IMR-90 (cell line): ENCODE results near the gene ALDOC. TPM values are rescaled to one million over a fixed set of nuclear protein-coding genes. Genes with fewer than 3 reads are reported as not detected.

Experiments used
- ATAC-seq: fragments of 200-7000 bp; cut with Tn5 transposase; 2 replicates; pipeline ENCODE4 v1.9.1; 2020; ENCODE audit warnings: low read depth, mild to moderate bottlenecking, moderate library complexity
- BruUV-seq: library from RNA; stranded (reverse); fragments of 400-500 nt; replicated peaks from 2 replicates; lab custom pipeline; 2021; lab: Mats Ljungman, UMichigan
- CTCF ChIA-PET: fragments of 300-600 bp; formaldehyde crosslinking; extraction: SDS; loops from one replicate; lab custom pipeline; 2021; ENCODE audit warnings: antibody characterized with exemption; lab: Yijun Ruan, JAX
- POLR2A ChIA-PET: fragments of 300-600 bp; sonication (Branson Sonifier 250); formaldehyde crosslinking; loops from one replicate; lab custom pipeline; 2022; ENCODE audit warnings: antibody characterized with exemption; ENCODE audit not compliant: unreplicated experiment; lab: Charles Lee
- DNase-seq: peaks from one replicate; pipeline ENCODE4 v3.0.0; 2013
- H2AFZ ChIP-seq: replicated peaks from 2 replicates; pipeline ENCODE3; 2013; ENCODE audit warnings: low read length, mild to moderate bottlenecking; ENCODE audit not compliant: poor library complexity
- H2AK5ac ChIP-seq: 2 replicates; pipeline ENCODE4 v1.6.1; 2013; ENCODE audit warnings: low read depth, low read length, inconsistent platforms
- H2AK9ac ChIP-seq: replicated peaks from 2 replicates; pipeline ENCODE3; 2013; ENCODE audit warnings: mild to moderate bottlenecking, low read depth, low read length, moderate library complexity; ENCODE audit not compliant: poor library complexity
- H2BK120ac ChIP-seq: 2 replicates; pipeline ENCODE4 v1.6.1; 2013; ENCODE audit warnings: low read depth, low read length, inconsistent platforms
- H2BK15ac ChIP-seq: 3 replicates; pipeline ENCODE4 v1.6.1; 2013; ENCODE audit warnings: low read depth, low read length, inconsistent platforms
- H2BK20ac ChIP-seq: 2 replicates; pipeline ENCODE4 v1.6.1; 2013; ENCODE audit warnings: low read depth, mild to moderate bottlenecking, inconsistent platforms, low read length, moderate library complexity
- H2BK5ac ChIP-seq: 2 replicates; pipeline ENCODE4 v1.6.1; 2013; ENCODE audit warnings: mild to moderate bottlenecking, low read depth, low read length, inconsistent platforms; ENCODE audit not compliant: poor library complexity, severe bottlenecking
- H3K14ac ChIP-seq: replicated peaks from 2 replicates; pipeline ENCODE4 v1.6.1; 2013; ENCODE audit warnings: low read depth, low read length, inconsistent platforms
- H3K18ac ChIP-seq: 2 replicates; pipeline ENCODE4 v1.6.1; 2013; ENCODE audit warnings: low read depth, low read length, control low read depth
- H3K23ac ChIP-seq: 2 replicates; pipeline ENCODE4 v1.6.1; 2013; ENCODE audit warnings: low read depth, low read length, inconsistent platforms
- H3K27ac ChIP-seq: 2 replicates; pipeline ENCODE4 v1.5.1; 2013; ENCODE audit warnings: mild to moderate bottlenecking, control low read depth, low read length; ENCODE audit not compliant: insufficient read depth
- H3K27me3 ChIP-seq: 2 replicates; pipeline ENCODE4 v1.6.1; 2013; ENCODE audit warnings: low read length; ENCODE audit not compliant: control insufficient read depth, insufficient read depth
- H3K36me3 ChIP-seq: 2 replicates; pipeline ENCODE4 v1.6.1; 2013; ENCODE audit warnings: low read length, mixed read lengths; ENCODE audit not compliant: control insufficient read depth, insufficient read depth
- H3K4ac ChIP-seq: 2 replicates; pipeline ENCODE4 v1.6.1; 2013; ENCODE audit warnings: low read depth, low read length, inconsistent platforms
- H3K4me1 ChIP-seq: 2 replicates; pipeline ENCODE4 v1.6.1; 2013; ENCODE audit warnings: low read length, mixed read lengths; ENCODE audit not compliant: control insufficient read depth, insufficient read depth
- H3K4me2 ChIP-seq: 2 replicates; pipeline ENCODE4 v1.6.1; 2013; ENCODE audit warnings: low read depth, mild to moderate bottlenecking, control low read depth, low read length, moderate library complexity
- H3K4me3 ChIP-seq: 2 replicates; pipeline ENCODE4 v1.5.1; 2013; ENCODE audit warnings: low read depth, mild to moderate bottlenecking, control low read depth, low read length, moderate library complexity; ENCODE audit not compliant: insufficient read depth
- H3K56ac ChIP-seq: 2 replicates; pipeline ENCODE4 v1.6.1; 2013; ENCODE audit warnings: low read length, inconsistent platforms; ENCODE audit not compliant: insufficient read depth; ENCODE audit errors: extremely low read depth
- H3K79me1 ChIP-seq, 2 experiments: 2 replicates each; pipeline ENCODE4 v1.6.1; 2013; ENCODE audit warnings: low read length in 2 of 2, inconsistent platforms in 1 of 2, low read depth in 1 of 2
- H3K9ac ChIP-seq: 2 replicates; pipeline ENCODE4 v1.6.1; 2013; ENCODE audit warnings: low read depth, low read length, control low read depth
- H3K9me1 ChIP-seq: 2 replicates; pipeline ENCODE4 v1.6.1; 2013; ENCODE audit warnings: low read length, inconsistent platforms; ENCODE audit not compliant: insufficient read depth
- H3K9me3 ChIP-seq: 2 replicates; pipeline ENCODE4 v1.6.1; 2013; ENCODE audit warnings: low read length; ENCODE audit not compliant: control insufficient read depth, insufficient read depth
- H4K20me1 ChIP-seq: 2 replicates; pipeline ENCODE4 v1.6.1; 2013; ENCODE audit warnings: low read length, inconsistent platforms; ENCODE audit not compliant: insufficient read depth
- H4K5ac ChIP-seq: 2 replicates; pipeline ENCODE4 v1.6.1; 2013; ENCODE audit warnings: mild to moderate bottlenecking, low read depth, low read length, control low read depth
- H4K8ac ChIP-seq, 2 experiments: 2 replicates each; pipeline ENCODE4 v1.6.1; 2013; ENCODE audit warnings: low read depth in 2 of 2, low read length in 2 of 2, control low read depth in 1 of 2, inconsistent platforms in 1 of 2
- H4K91ac ChIP-seq: 2 replicates; pipeline ENCODE4 v1.6.1; 2013; ENCODE audit warnings: low read depth, low read length, inconsistent platforms; ENCODE audit not compliant: insufficient read depth
- CHD1 ChIP-seq: IDR thresholded peaks from 2 replicates; pipeline ENCODE4 v1.6.1; 2012; ENCODE audit warnings: low read depth, low read length, improper control_type of control experiment
- FOS ChIP-seq: fragments of 150-350 bp; IDR thresholded peaks from 2 replicates; pipeline ENCODE4 v1.6.1; 2016; ENCODE audit warnings: low read depth, low read length
- MAFK ChIP-seq: IDR thresholded peaks from 2 replicates; pipeline ENCODE4 v1.6.1; 2012; ENCODE audit warnings: low read depth, low read length, improper control_type of control experiment
- MAZ ChIP-seq: IDR thresholded peaks from 2 replicates; pipeline ENCODE4 v1.6.1; 2012; ENCODE audit warnings: low read depth, mild to moderate bottlenecking, low read length, improper control_type of control experiment, moderate library complexity, borderline replicate concordance
- POLR2A ChIP-seq: IDR thresholded peaks from 2 replicates; pipeline ENCODE4 v1.6.1; 2012; ENCODE audit warnings: mild to moderate bottlenecking, low read depth, low read length
- RAD21 ChIP-seq: IDR thresholded peaks from 2 replicates; pipeline ENCODE4 v1.6.1; 2012; ENCODE audit warnings: low read length, improper control_type of control experiment
- RFX5 ChIP-seq: IDR thresholded peaks from 2 replicates; pipeline ENCODE4 v1.8.0; 2012; ENCODE audit warnings: low read depth, mild to moderate bottlenecking, low read length, moderate library complexity
- USF2 ChIP-seq: fragments of 150-350 bp; IDR thresholded peaks from 2 replicates; pipeline ENCODE4 v1.6.1; 2017; ENCODE audit warnings: mild to moderate bottlenecking, antibody characterized with exemption, low read length, low read depth
- WGBS, 2 experiments: methylation state at CpG; one replicate each; pipeline versions ENCODE4 v1.1.5 to v1.1.7; 2013; ENCODE audit warnings: missing lambda C conversion rate in 2 of 2; ENCODE audit not compliant: insufficient read length in 1 of 2; ENCODE audit errors: extremely low coverage in 2 of 2; 5-methylcytosine and 5-hydroxymethylcytosine counted together
- dilution Hi-C: fragments of 300-500 bp; cut with HindIII; formaldehyde crosslinking; loops from one replicate; pipeline ENCODE4 v1.14.3; 2018; ENCODE audit warnings: low sequenced_read_pairs; ENCODE audit not compliant: unreplicated experiment
- in situ Hi-C: fragments of 300-500 bp; cut with MboI; formaldehyde crosslinking; loops from 3 replicates; pipeline ENCODE4 v1.14.3; 2019; ENCODE audit warnings: low sequenced_read_pairs, inconsistent platforms, mixed read lengths
- intact Hi-C: fragments of 100-400 bp; cut with micrococcal nuclease; formaldehyde crosslinking; loops from 2 replicates; pipeline ENCODE4 v1.10.0; 2022
- polyA plus RNA-seq, 3 experiments: library from polyadenylated mRNA; depleted of rRNA; stranded (reverse); fragments of >200 nt; gene quantifications; 2 replicates each; pipeline ENCODE4 v1.2.3, GENCODE V29; 2012; ENCODE audit warnings: low replicate concordance in 1 of 3
- total RNA-seq: library from RNA; depleted of rRNA; stranded (reverse); fragments of >200 nt; gene quantifications from 2 replicates; pipeline ENCODE4 v1.2.3, GENCODE V29; 2012
- TF ChIP-seq, protein P1 (sequence below): conservative IDR thresholded peaks from 2 replicates; pipeline ENCODE4 v1.5.1; 2012; ENCODE audit warnings: mild to moderate bottlenecking, low read depth, low read length, improper control_type of control experiment

ALDOC gene
- total and polyA plus RNA-seq, 2 of the 4 experiments (the other 2 are of a cell fraction) = 47.0 to 69.7 TPM

- dilution Hi-C loops = no loop called here
- ChIA-PET CTCF (interaction anchor here (1.6 kb wide), 1 partner anchor 13 kb away, joined by 3 read pairs; no protein-coding TSS in a partner anchor), POLR2A (no interaction called here)
- Histone ChIP-seq H3K4me2 (no peak overlapping the region), H2BK20ac (no peak overlapping the region), H3K4me3 (no peak overlapping the region), H3K4ac (no peak overlapping the region), H4K8ac (no peak overlapping the region), H3K23ac (no peak overlapping the region), H3K9ac (no peak overlapping the region), H3K27ac (no peak overlapping the region), H2AK9ac (no peak overlapping the region), H3K18ac (no peak overlapping the region), H3K56ac (no peak overlapping the region), H4K91ac (no peak overlapping the region), H3K9me1 (peaks cover 3% of the 10 kb centered on the region; the same call in 1 of the 2 replicates), H2BK15ac (no peak overlapping the region), H3K4me1 (no peaks in the 10 kb centered on the region), H3K79me1 (peaks cover 5 to 20% of the 10 kb centered on the region in 2 experiments; a peak in 3 of 4 replicates), H2AFZ (no peak overlapping the region), H2AK5ac (no peak overlapping the region), H3K36me3 (peaks cover 29% of the 10 kb centered on the region), H4K20me1 (no peaks in the 10 kb centered on the region), H3K14ac (no peak overlapping the region), H4K5ac (no peak overlapping the region), H2BK5ac (no peak overlapping the region), H2BK120ac (no peak overlapping the region), H3K27me3 (no peaks in the 10 kb centered on the region), H3K9me3 (no peaks in the 10 kb centered on the region)
- DNase-seq (no peak), ATAC-seq (no peak)
- 71% methylated on average over 2 of the region's 3 CpGs; no CpG with 5 or more reads in 1 of the 2 experiments for WGBS, 2 experiments
- no TSS peak for BruUV-seq
- in situ Hi-C loops = no loop called here
- no peak for TF ChIP-seq POLR2A
- no peak for TF ChIP-seq RFX5
- TF ChIP-seq USF2 = no peak
- TF ChIP-seq CHD1 = no peak
- TF ChIP-seq, protein P1, sequence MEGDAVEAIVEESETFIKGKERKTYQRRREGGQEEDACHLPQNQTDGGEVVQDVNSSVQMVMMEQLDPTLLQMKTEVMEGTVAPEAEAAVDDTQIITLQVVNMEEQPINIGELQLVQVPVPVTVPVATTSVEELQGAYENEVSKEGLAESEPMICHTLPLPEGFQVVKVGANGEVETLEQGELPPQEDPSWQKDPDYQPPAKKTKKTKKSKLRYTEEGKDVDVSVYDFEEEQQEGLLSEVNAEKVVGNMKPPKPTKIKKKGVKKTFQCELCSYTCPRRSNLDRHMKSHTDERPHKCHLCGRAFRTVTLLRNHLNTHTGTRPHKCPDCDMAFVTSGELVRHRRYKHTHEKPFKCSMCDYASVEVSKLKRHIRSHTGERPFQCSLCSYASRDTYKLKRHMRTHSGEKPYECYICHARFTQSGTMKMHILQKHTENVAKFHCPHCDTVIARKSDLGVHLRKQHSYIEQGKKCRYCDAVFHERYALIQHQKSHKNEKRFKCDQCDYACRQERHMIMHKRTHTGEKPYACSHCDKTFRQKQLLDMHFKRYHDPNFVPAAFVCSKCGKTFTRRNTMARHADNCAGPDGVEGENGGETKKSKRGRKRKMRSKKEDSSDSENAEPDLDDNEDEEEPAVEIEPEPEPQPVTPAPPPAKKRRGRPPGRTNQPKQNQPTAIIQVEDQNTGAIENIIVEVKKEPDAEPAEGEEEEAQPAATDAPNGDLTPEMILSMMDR = no peak
- no peak for TF ChIP-seq RAD21
- no peak for TF ChIP-seq FOS
- no peak for TF ChIP-seq MAZ
- TF ChIP-seq MAFK = no peak
- intact Hi-C loops = no loop called here
Observed at GRCh38 chr17:28584434-28584833, 7.7 kb upstream of the ALDOC start.
